Rectal smooth muscle tissue (tissue), 1 donor: ENCODE measurements around the gene ANKRD33.
A peak's percentile ranks its signal among the peaks of the same experiment; 100 is the strongest.

Source experiments
- H3K27ac ChIP-seq: one replicate; pipeline ENCODE4 v1.7.0; 2013; ENCODE audit warnings: low read depth, low read length, inconsistent platforms
- H3K27me3 ChIP-seq: one replicate; pipeline ENCODE4 v1.7.0; 2013; ENCODE audit warnings: low read length; ENCODE audit not compliant: control insufficient read depth, insufficient read depth
- H3K36me3 ChIP-seq: one replicate; pipeline ENCODE4 v1.7.0; 2013; ENCODE audit warnings: low read length; ENCODE audit not compliant: control insufficient read depth, insufficient read depth
- H3K4me1 ChIP-seq: one replicate; pipeline ENCODE4 v1.7.0; 2013; ENCODE audit warnings: low read length; ENCODE audit not compliant: control insufficient read depth, insufficient read depth
- H3K4me3 ChIP-seq: one replicate; pipeline ENCODE4 v1.7.0; 2013; ENCODE audit warnings: low read length
- H3K9ac ChIP-seq: one replicate; pipeline ENCODE4 v1.7.0; 2013; ENCODE audit warnings: low read length

Gene ANKRD33

GRCh38 chr12:51911788-51912711, 24.1 kb downstream of the ANKRD33 start:
- Histone ChIP-seq H3K27ac (no peak overlapping the region), H3K4me1 (no peaks in the 10 kb centered on the region), H3K4me3 (peak overlapping the region; percentile 36), H3K27me3 (peaks cover 6% of the 10 kb centered on the region), H3K36me3 (peaks cover 8% of the 10 kb centered on the region), H3K9ac (no peak overlapping the region)

DNA sequence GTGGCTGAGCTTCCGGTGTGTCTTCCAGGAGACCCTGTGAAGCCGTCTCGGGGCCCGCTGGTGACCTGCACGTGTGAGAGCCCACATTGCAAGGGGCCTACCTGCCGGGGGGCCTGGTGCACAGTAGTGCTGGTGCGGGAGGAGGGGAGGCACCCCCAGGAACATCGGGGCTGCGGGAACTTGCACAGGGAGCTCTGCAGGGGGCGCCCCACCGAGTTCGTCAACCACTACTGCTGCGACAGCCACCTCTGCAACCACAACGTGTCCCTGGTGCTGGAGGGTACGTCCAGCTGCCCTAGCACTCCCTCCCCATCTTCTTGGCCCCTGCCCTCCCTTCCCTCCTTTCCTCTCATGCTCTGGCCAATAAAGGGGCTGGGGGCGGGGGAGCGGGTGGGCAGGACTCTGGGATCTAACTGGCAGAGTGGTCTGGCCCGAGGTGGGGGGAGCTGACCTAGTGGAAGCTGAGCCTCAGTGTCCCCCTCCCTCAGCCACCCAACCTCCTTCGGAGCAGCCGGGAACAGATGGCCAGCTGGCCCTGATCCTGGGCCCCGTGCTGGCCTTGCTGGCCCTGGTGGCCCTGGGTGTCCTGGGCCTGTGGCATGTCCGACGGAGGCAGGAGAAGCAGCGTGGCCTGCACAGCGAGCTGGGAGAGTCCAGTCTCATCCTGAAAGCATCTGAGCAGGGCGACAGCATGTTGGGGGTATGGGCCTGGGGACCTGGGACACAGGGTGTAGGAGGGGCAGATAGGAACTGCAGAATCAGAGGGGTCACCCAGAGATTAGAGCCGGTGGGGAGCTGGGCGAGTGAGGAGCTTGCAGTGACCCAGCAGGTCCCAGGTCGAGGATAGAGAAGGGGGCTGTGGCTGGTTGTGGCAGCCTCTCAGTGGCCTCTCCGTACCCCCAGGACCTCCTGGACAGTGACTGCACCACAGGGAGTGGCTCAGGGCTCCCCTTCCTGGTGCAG, 25.4 kb downstream of the ANKRD33 start:
- no peak overlapping the region for H3K27ac ChIP-seq
- peaks cover 11% of the 10 kb centered on the region for H3K36me3 ChIP-seq
- no peaks in the 10 kb centered on the region for H3K27me3 ChIP-seq
- H3K4me3 ChIP-seq, result no peak overlapping the region
- no peak overlapping the region for H3K9ac ChIP-seq
- H3K4me1 ChIP-seq, result no peaks in the 10 kb centered on the region

DNA sequence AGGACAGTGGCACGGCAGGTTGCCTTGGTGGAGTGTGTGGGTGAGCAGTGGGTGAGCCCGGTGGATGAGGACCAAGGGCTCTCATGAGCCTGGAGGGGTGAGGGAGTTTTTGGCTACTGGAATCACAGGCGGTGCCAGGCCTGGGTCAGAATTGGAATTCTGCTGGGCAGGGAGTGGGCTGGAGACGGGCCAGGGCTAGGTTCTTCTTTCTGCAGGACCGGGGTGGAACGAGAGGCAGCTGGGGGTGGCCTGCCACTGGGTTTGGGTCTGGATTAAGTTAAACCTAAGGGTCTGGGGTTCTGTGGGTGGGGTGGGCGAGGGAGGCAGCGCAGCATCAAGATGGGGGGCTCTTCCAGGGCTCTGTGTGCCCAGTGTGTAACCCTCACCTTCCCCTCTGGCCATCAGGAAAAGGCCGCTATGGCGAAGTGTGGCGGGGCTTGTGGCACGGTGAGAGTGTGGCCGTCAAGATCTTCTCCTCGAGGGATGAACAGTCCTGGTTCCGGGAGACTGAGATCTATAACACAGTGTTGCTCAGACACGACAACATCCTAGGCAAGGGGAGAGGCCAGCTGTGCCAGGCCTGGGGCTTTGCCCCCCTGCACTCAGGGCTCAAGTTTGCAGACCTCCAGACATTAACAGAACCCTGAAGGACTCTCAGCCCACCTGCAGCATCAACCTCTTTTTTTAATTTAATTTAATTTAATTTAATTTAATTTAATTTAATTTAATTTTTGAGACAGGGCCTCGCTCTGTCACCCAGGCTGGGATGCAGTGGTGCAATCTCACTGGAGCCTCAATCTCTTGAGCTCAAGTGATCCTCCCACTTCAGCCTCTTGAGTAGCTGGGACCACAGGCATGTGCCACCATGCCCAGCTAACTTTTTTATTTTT, 26.4 kb downstream of the ANKRD33 start:
- Histone ChIP-seq H3K4me3 (no peak overlapping the region), H3K27ac (no peak overlapping the region), H3K4me1 (no peaks in the 10 kb centered on the region), H3K27me3 (no peaks in the 10 kb centered on the region), H3K9ac (no peak overlapping the region), H3K36me3 (peaks cover 11% of the 10 kb centered on the region)

DNA sequence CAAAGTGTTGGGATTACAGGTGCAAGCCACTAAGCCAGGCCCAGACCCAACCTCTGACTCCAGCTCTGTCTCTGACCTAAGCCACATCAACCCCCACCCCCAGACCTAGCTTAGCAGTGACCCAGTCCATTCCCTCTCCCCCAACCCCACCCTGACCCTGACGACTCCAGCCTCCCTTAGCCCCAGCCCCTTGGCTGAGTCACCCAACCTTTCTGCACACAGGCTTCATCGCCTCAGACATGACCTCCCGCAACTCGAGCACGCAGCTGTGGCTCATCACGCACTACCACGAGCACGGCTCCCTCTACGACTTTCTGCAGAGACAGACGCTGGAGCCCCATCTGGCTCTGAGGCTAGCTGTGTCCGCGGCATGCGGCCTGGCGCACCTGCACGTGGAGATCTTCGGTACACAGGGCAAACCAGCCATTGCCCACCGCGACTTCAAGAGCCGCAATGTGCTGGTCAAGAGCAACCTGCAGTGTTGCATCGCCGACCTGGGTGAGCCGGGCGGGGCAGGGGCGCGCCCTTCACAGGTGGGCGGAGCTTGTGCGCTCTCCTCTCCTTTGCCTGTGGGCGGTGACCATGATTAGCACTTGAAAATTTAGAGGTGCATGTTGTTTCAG, 27.2 kb downstream of the ANKRD33 start:
- Histone ChIP-seq H3K27me3 (no peaks in the 10 kb centered on the region), H3K4me1 (no peaks in the 10 kb centered on the region), H3K4me3 (no peak overlapping the region), H3K36me3 (peaks cover 11% of the 10 kb centered on the region), H3K9ac (no peak overlapping the region), H3K27ac (no peak overlapping the region)

DNA sequence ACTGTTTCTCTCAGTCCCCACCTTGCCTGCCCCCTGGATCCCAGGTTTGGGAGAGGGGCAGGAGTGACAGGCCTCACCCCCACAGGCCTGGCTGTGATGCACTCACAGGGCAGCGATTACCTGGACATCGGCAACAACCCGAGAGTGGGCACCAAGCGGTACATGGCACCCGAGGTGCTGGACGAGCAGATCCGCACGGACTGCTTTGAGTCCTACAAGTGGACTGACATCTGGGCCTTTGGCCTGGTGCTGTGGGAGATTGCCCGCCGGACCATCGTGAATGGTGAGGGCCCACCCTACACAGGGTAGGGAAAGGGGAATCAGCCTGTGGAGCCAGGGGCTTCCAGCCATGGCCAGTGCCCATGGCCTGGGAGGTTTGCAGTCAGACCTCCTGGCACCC, 28.0 kb downstream of the ANKRD33 start:
- Histone ChIP-seq H3K27me3 (no peaks in the 10 kb centered on the region), H3K9ac (no peak overlapping the region), H3K4me1 (no peaks in the 10 kb centered on the region), H3K27ac (no peak overlapping the region), H3K36me3 (peaks cover 11% of the 10 kb centered on the region), H3K4me3 (no peak overlapping the region)

DNA sequence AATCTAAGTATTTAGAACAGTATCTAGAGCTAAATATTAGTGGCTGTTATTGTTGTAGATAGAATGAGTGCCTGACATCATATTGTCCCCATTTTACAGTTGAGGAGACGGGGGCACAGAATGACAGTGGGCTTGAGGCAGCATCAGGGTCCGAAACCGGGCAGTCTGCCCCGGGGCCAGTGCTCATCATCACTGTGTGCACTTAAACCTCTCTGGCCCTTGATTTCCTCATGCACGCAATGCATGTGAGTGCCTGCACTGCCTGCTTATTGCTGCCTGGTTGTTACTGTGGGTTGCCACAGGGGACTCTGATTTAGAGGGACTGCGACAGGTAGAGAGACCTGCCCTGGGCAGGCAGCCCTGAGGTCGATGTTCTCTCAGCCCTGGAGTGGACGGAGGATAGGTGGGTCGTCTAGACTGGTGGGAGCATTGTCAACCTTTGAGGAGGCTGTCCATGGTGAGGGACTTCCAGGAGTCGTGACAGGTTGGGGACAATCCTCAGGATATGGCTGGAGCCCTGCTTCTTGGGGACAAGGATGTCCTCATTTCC, 29.2 kb downstream of the ANKRD33 start:
- no peak overlapping the region for H3K9ac ChIP-seq
- H3K27me3 ChIP-seq, result no peaks in the 10 kb centered on the region
- H3K27ac ChIP-seq, result no peak overlapping the region
- no peaks in the 10 kb centered on the region for H3K4me1 ChIP-seq
- no peak overlapping the region for H3K4me3 ChIP-seq
- H3K36me3 ChIP-seq, result peaks cover 11% of the 10 kb centered on the region

DNA sequence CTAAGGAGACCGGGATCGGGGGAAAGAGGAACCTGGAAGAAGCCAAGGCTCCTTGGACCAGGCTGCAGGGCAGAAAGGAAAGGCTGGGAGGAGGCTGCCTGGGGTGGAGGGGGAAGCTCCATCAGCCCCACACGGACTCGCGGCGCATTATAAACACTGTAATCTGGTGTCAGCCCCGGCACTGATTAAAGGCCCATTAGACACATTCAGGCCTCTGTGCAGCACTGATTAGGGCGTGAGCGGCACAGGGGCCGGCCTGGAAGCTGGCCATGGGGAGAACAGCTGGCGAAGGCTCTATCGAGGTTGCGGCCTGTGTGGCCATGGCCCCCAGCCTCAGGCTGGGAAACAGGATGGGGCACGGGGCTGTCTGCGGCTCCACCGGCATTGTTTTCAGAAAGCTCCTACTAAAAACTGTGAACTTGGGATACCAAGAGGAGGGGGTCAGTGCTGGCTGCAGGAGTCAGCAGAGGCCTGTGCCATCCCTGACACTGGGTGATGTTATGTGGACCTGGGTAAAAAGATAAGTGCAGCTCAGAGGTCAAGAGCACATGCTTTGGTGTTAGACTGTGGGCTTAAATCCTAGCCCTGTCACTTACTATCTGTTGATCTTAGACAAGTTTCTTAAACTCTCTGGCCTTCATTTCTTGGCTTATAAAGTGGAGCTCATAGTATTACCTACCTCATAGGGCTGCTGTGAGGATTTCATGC, 30.0 kb downstream of the ANKRD33 start:
- H3K4me3 ChIP-seq, result no peak overlapping the region
- no peak overlapping the region for H3K9ac ChIP-seq
- no peaks in the 10 kb centered on the region for H3K27me3 ChIP-seq
- no peak overlapping the region for H3K27ac ChIP-seq
- no peaks in the 10 kb centered on the region for H3K4me1 ChIP-seq
- H3K36me3 ChIP-seq, result peaks cover 11% of the 10 kb centered on the region

- Histone ChIP-seq H3K4me1 (no peaks in the 10 kb centered on the region), H3K9ac (no peak overlapping the region), H3K4me3 (no peak overlapping the region), H3K27ac (no peak overlapping the region), H3K27me3 (no peaks in the 10 kb centered on the region), H3K36me3 (peaks cover 10% of the 10 kb centered on the region)
These were observed 32.1 kb downstream of the ANKRD33 start for GRCh38 chr12:51920046-51920445.

- Histone ChIP-seq H3K4me1 (no peaks in the 10 kb centered on the region), H3K4me3 (no peak overlapping the region), H3K27me3 (no peaks in the 10 kb centered on the region), H3K9ac (no peak overlapping the region), H3K36me3 (peaks cover 4% of the 10 kb centered on the region), H3K27ac (no peak overlapping the region)
These were observed 33.3 kb downstream of the ANKRD33 start for GRCh38 chr12:51921017-51921725.

DNA sequence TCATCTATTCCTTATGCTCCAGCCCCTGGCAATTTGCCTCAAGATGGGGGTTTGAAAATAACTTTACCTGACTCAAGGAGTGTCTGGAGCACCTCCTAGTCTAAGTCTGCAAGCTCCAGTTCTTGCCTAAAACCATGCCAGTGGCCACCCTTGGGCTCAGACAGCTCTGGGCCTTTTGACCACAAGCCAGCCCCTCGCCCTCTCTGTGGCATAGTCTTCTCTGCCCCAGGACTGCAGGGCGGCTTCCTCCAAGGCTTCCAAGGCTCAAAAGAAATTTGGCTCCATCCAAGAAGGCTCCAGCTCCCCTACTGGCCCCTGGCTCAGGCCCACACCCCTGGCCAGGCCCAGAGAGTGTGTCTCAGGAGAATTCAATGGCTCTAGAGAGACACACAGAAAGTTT, 34.2 kb downstream of the ANKRD33 start:
- Histone ChIP-seq H3K27ac (no peak overlapping the region), H3K9ac (no peak overlapping the region), H3K36me3 (peaks cover 2% of the 10 kb centered on the region), H3K27me3 (no peaks in the 10 kb centered on the region), H3K4me3 (no peak overlapping the region), H3K4me1 (no peaks in the 10 kb centered on the region)
